Panc1 (cell line): ENCODE data around the gene PGF. TPM values are rescaled to one million over a fixed set of nuclear protein-coding genes. Genes with fewer than 3 reads are reported as not detected.

Experiments used
- ATAC-seq: fragments of 200-7000 bp; cut with Tn5 transposase; 2 replicates; pipeline ENCODE4 v1.9.1; 2020; ENCODE audit warnings: mild to moderate bottlenecking, moderate library complexity
- BruUV-seq: library from RNA; stranded (reverse); fragments of 400-500 nt; replicated peaks from 2 replicates; lab custom pipeline; 2021; lab: Mats Ljungman, UMichigan
- CTCF ChIA-PET: fragments of 300-600 bp; sonication (Branson Sonifier 250); formaldehyde crosslinking; loops from one replicate; lab custom pipeline; 2022; ENCODE audit warnings: antibody characterized with exemption; lab: Charles Lee
- POLR2A ChIA-PET: fragments of 300-600 bp; sonication (Branson Sonifier 250); formaldehyde crosslinking; loops from one replicate; lab custom pipeline; 2022; ENCODE audit warnings: antibody characterized with exemption; lab: Charles Lee
- DNase-seq: peaks from one replicate; pipeline ENCODE4 v3.0.0-alpha.2; 2010; ENCODE audit warnings: low read depth, low spot score
- H3K27ac ChIP-seq: 2 replicates; pipeline ENCODE4 v1.5.1; 2011; ENCODE audit warnings: mild to moderate bottlenecking, low read length, inconsistent platforms
- H3K27me3 ChIP-seq: fragments of 200-500 bp; sonication (Bioruptor generic); 2 replicates; pipeline ENCODE4 v1.6.0; 2014; ENCODE audit warnings: low read length, inconsistent platforms; ENCODE audit not compliant: control insufficient read depth, insufficient read depth
- H3K36me3 ChIP-seq: fragments of 200-500 bp; sonication (Bioruptor generic); 2 replicates; pipeline ENCODE4 v1.5.1; 2014; ENCODE audit warnings: inconsistent platforms, mild to moderate bottlenecking, low read length, moderate library complexity; ENCODE audit not compliant: control insufficient read depth, insufficient read depth
- H3K4me1 ChIP-seq: 2 replicates; pipeline ENCODE4 v1.5.1; 2011; ENCODE audit warnings: inconsistent platforms, mild to moderate bottlenecking, low read length, moderate library complexity; ENCODE audit not compliant: control insufficient read depth, insufficient read depth
- H3K4me3 ChIP-seq, 2 experiments: 2 replicates each; pipeline ENCODE4 v1.5.1; 2011 to 2012; ENCODE audit warnings: low read depth in 2 of 2, low read length in 2 of 2, mild to moderate bottlenecking in 2 of 2, inconsistent platforms in 1 of 2, moderate library complexity in 1 of 2
- H3K9me3 ChIP-seq: fragments of 200-500 bp; sonication (Bioruptor generic); 2 replicates; pipeline ENCODE4 v1.5.1; 2014; ENCODE audit warnings: low read depth, mild to moderate bottlenecking, inconsistent platforms, low read length, moderate library complexity; ENCODE audit not compliant: control insufficient read depth, insufficient read depth
- POLR2AphosphoS5 ChIP-seq: IDR thresholded peaks from 2 replicates; pipeline ENCODE4 v1.6.1; 2012; ENCODE audit warnings: mild to moderate bottlenecking, low read depth, low read length, moderate library complexity
- REST ChIP-seq, 2 experiments: IDR thresholded peaks; 2 replicates each; pipeline ENCODE4 v1.6.1; 2011 to 2012; ENCODE audit warnings: low read depth in 2 of 2, control low read depth in 1 of 2, low read length in 1 of 2, mild to moderate bottlenecking in 1 of 2, moderate library complexity in 1 of 2; ENCODE audit not compliant: insufficient read depth in 1 of 2
- SIN3A ChIP-seq: IDR thresholded peaks from 2 replicates; pipeline ENCODE4 v1.6.1; 2012; ENCODE audit warnings: low read depth, mild to moderate bottlenecking, low read length, moderate library complexity, borderline replicate concordance; ENCODE audit not compliant: insufficient read depth
- TCF7L2 ChIP-seq: IDR thresholded peaks from 2 replicates; pipeline ENCODE4 v1.6.1; 2011; ENCODE audit warnings: mild to moderate bottlenecking, low read depth, low read length, inconsistent platforms
- in situ Hi-C: cut with HindIII; loops from 2 replicates; pipeline ENCODE4 v1.10.0; 2016; ENCODE audit warnings: low sequenced_read_pairs, low pct_unique_long_range_greater_than_20kb
- intact Hi-C: fragments of 100-400 bp; cut with micrococcal nuclease; formaldehyde crosslinking; loops from one replicate; pipeline ENCODE4 v1.10.0; 2022; ENCODE audit not compliant: unreplicated experiment
- total RNA-seq: library from RNA; stranded (reverse); gene quantifications from one replicate; pipeline ENCODE4 v1.2.1, GENCODE V29; 2021; ENCODE audit not compliant: unreplicated experiment
- TF ChIP-seq, protein P1 (sequence below): fragments of 450-650 bp; IDR thresholded peaks from 2 replicates; pipeline ENCODE4 v1.5.1; 2017; ENCODE audit warnings: mild to moderate bottlenecking

Gene PGF
- total RNA-seq, 1 experiment from 2014 or later: 7.3 TPM

DNA sequence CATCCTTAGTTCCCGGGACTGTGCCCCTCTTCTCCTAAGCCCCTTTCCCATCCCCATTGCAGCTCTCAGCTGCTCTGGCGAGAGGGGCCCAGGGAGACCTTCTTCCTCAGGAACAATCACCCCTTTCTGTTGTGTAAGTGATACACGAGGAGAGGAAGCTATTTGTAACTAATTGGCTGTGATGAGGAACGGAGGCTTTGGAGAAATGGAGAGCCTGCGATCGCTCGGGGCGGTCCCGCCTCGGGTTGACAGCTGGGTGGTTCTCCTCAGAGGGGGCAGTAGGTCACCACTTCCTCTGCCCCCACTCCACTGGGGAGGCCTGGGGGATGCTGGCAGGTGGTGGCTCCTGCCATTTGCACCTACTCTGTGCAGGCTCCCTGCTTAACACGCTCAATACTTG lies 6.6 kb upstream of the PGF start:
- BruUV-seq: no TSS peak
- no peak overlapping the region for H3K27ac ChIP-seq
- POLR2A ChIA-PET: no interaction called here
- no peaks in the 10 kb centered on the region for H3K9me3 ChIP-seq
- H3K27me3 ChIP-seq: no peaks in the 10 kb centered on the region
- no peak overlapping the region for H3K4me3 ChIP-seq
- intact Hi-C loops: no loop called here
- in situ Hi-C loops: no loop called here
- CTCF ChIA-PET: no interaction called here
- no peaks in the 10 kb centered on the region for H3K4me1 ChIP-seq
- TF ChIP-seq SIN3A: no peak
- no peak for TF ChIP-seq REST (IDR thresholded peaks at IDR 0.05; ENCODE audit: insufficient read depth in 1 of 2, low read depth in 2 of 2, low read length in 1 of 2)
- no peak for TF ChIP-seq POLR2AphosphoS5
- no peak for TF ChIP-seq TCF7L2
- TF ChIP-seq, protein P1, sequence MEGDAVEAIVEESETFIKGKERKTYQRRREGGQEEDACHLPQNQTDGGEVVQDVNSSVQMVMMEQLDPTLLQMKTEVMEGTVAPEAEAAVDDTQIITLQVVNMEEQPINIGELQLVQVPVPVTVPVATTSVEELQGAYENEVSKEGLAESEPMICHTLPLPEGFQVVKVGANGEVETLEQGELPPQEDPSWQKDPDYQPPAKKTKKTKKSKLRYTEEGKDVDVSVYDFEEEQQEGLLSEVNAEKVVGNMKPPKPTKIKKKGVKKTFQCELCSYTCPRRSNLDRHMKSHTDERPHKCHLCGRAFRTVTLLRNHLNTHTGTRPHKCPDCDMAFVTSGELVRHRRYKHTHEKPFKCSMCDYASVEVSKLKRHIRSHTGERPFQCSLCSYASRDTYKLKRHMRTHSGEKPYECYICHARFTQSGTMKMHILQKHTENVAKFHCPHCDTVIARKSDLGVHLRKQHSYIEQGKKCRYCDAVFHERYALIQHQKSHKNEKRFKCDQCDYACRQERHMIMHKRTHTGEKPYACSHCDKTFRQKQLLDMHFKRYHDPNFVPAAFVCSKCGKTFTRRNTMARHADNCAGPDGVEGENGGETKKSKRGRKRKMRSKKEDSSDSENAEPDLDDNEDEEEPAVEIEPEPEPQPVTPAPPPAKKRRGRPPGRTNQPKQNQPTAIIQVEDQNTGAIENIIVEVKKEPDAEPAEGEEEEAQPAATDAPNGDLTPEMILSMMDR: no peak
- no peak for ATAC-seq
- DNase-seq: no peak
- no peaks in the 10 kb centered on the region for H3K36me3 ChIP-seq

DNA sequence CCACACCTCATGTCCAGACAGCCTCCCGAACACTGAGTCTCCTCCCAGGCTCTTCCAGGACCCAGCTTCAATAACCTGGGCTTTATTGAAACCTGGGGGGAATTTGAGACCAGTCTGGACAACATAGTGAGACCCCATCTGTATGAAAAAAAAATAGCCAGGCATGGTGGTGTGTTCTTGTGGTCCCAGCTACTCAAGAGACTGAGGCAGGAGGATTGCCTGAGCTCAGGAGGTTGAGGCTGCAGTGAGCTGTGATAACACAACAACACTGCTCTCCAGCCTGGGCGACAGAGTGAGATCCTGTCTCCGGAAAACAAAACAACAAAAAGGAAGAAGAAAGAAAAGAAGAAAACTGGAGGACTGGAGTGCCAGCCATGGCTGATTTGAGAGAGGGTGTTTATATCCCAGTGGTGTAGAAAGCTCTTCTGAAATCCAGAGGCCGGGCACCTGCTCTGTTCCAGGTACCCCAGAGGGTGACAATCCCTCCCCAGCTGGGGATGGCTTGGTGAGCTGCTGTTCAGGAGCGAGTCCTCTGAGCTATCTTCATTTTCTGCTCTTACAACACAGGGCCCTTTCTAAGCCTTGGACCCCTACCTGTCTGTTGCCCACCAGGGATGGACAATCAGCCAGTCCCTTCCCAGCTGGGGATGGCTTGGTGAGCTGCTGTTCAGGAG lies 6.0 kb upstream of the PGF start:
- no peak for TF ChIP-seq TCF7L2
- intact Hi-C loops: no loop called here
- no peak overlapping the region for H3K27ac ChIP-seq
- H3K36me3 ChIP-seq: no peaks in the 10 kb centered on the region
- in situ Hi-C loops: no loop called here
- no peaks in the 10 kb centered on the region for H3K27me3 ChIP-seq
- H3K9me3 ChIP-seq: no peaks in the 10 kb centered on the region
- BruUV-seq: no TSS peak
- ATAC-seq: no peak
- ChIA-PET POLR2A (no interaction called here), CTCF (no interaction called here)
- DNase-seq: no peak
- H3K4me1 ChIP-seq: no peaks in the 10 kb centered on the region
- H3K4me3 ChIP-seq: no peak overlapping the region

DNA sequence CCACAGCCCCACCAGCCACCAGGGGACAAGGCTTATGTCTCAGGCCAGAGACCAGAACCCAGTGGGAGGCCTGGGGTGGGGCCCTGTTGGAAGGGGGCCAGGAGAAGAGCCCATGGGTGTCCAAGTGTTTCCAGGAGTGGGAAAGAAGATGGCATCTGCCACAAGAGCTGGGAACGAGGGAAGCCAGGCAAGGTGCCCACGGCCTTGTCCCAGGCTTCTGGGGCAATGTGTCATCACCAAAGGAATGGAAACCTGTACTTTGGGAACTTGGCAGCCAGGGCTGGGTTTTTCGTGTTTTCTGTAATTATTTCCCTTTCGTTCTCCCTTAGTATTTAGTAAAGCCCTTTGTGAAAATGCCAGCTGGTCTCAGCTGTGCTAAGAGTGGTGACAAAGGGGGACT lies 5.3 kb upstream of the PGF start:
- no peak overlapping the region for H3K27ac ChIP-seq
- in situ Hi-C loops: no loop called here
- ChIA-PET POLR2A (interaction anchor here (0.5 kb wide), 1 partner anchor 144 kb away, joined by 7 read pairs; no protein-coding TSS in a partner anchor), CTCF (no interaction called here)
- H3K36me3 ChIP-seq: no peaks in the 10 kb centered on the region
- no peaks in the 10 kb centered on the region for H3K9me3 ChIP-seq
- no TSS peak for BruUV-seq
- H3K27me3 ChIP-seq: no peaks in the 10 kb centered on the region
- 0 out of 2 replicates have a peak, but pooled peaks cover 3% of the 10 kb centered on the region for H3K4me1 ChIP-seq
- no peak for ATAC-seq
- H3K4me3 ChIP-seq: no peak overlapping the region
- DNase-seq: no peak
- intact Hi-C loops: no loop called here
- TF ChIP-seq SIN3A: no peak
- TF ChIP-seq, protein P1: no peak
